Adrenal gland (tissue), 12 donors: ENCODE measurements around the gene PRKRIP1. TPM values are rescaled to one million over a fixed set of nuclear protein-coding genes. Genes with fewer than 3 reads are reported as not detected.

Experiments
- DNase-seq, 7 donors: peaks; one replicate each; pipeline ENCODE4 v3.0.0-alpha.2; 2019 to 2020
- H3K27ac ChIP-seq, 5 donors: fragments of 200-600 bp; sonication (generic) in 4 of 5; 1 replicate in 3 of 5; 2 replicates in 2 of 5; pipeline versions ENCODE4 v1.5.1 to v1.8.0; 2016 to 2020; ENCODE audit warnings: mild to moderate bottlenecking in 1 of 5
- H3K27me3 ChIP-seq: fragments of 200-600 bp; 2 replicates; pipeline ENCODE4 v1.8.0; 2021
- H3K36me3 ChIP-seq, 2 donors: fragments of 200-600 bp; replicated peaks in 1 of 2; 1 replicate in 1 of 2; 2 replicates in 1 of 2; pipeline versions ENCODE4 v1.5.1 to v1.8.0; 2018 to 2022
- H3K4me1 ChIP-seq, 2 donors: fragments of 200-600 bp; replicated peaks in 1 of 2; 1 replicate in 1 of 2; 2 replicates in 1 of 2; pipeline versions ENCODE4 v1.5.1 to v1.8.0; 2018 to 2021
- H3K4me3 ChIP-seq, 4 donors: fragments of 200-600 bp; sonication (generic) in 3 of 4; one replicate each; pipeline ENCODE4 v1.5.1; 2016 to 2018
- H3K9me3 ChIP-seq, 3 donors: fragments of 200-600 bp; sonication (generic) in 1 of 3; replicated peaks in 1 of 3; 1 replicate in 2 of 3; 2 replicates in 1 of 3; pipeline versions ENCODE4 v1.5.1 to v1.8.0; 2016 to 2021
- CTCF ChIP-seq, 6 experiments: fragments of 450-650 bp in 4 of 6; fragments of 200-600 bp in 2 of 6; sonication (generic) in 1 of 6; IDR thresholded peaks; 1 replicate in 5 of 6; 2 replicates in 1 of 6; pipeline versions ENCODE4 v1.5.1 to v1.8.0; 2016 to 2021; ENCODE audit warnings: antibody characterized with exemption in 6 of 6, mild to moderate bottlenecking in 2 of 6, moderate library complexity in 1 of 6
- POLR2A ChIP-seq, 2 donors: fragments of 450-650 bp; IDR thresholded peaks; one replicate each; pipeline ENCODE4 v1.6.1; 2017; ENCODE audit warnings: antibody characterized with exemption in 2 of 2, mild to moderate bottlenecking in 2 of 2, moderate library complexity in 1 of 2
- WGBS, 4 donors: extraction: QIAGEN DNeasy Blood & Tissue Kit in 2 of 4; methylation state at CpG; one replicate each; pipeline versions ENCODE4 v1.1.5 to v1.1.7; 2013 to 2017; 5-methylcytosine and 5-hydroxymethylcytosine counted together
- intact Hi-C, 2 donors: fragments of 100-400 bp; cut with DNase I; formaldehyde crosslinking; loops; one replicate each; pipeline versions ENCODE4 v1.14.1 to v1.15.0; 2022 to 2023
- polyA plus RNA-seq, 3 donors: library from polyadenylated mRNA; stranded (reverse); fragments of 200-250 nt in 2 of 3; fragments of 350-450 nt in 1 of 3; fragmentation: Illumina TruSeq in 1 of 3; extraction: RNeasy Lipid Tissue Mini Kit (QIAGEN cat#74804) in 1 of 3; gene quantifications; one replicate each; pipeline ENCODE4 v1.2.3, GENCODE V29; 2013 to 2014
- total RNA-seq, 9 donors: library from RNA; depleted of rRNA in 4 of 9; stranded (reverse); fragments of >200 nt in 4 of 9; fragments of 120-200 nt in 1 of 9; fragmentation: NEBNext Ultra II Directional in 1 of 9; extraction: Animal tissue kit (Norgen Biotek cat#: 25700) in 1 of 9; gene quantifications; one replicate each; pipeline versions ENCODE4 v1.1.0 to v1.2.4, GENCODE V29; 2013 to 2023
- donor health status: healthy with polysubstance abuse.
- donor health status: Bipolar disorder and iron deficiency.
- donor health status: DM: yes; HTN: yes; CAD: no.
- donor health status: DM: no; HTN: no; CAD: no.
- donor health status: DM: no; HTN: no; CAD: no.
- donor health status: DM: yes; HTN: yes; CAD: no.

The PRKRIP1 gene
- total and polyA plus RNA-seq, 12 donors: 19.4 to 114 (median 31.1) TPM

- no peaks in the 10 kb centered on the region for H3K9me3 ChIP-seq
- WGBS, 4 donors: 86 to 95% (median 93%) methylated on average over 3 of the region's 3 CpGs
- TF ChIP-seq POLR2A (IDR thresholded peaks at IDR 0.05) (no peak), CTCF (IDR thresholded peaks at IDR 0.05) (no peak)
- H3K36me3 ChIP-seq: peaks cover 0 to 3% of the 10 kb centered on the region in 2 donors
- intact Hi-C loops: loop anchor here (2.0 kb wide), 2 partner anchors 109 to 111 kb away; no protein-coding TSS in a partner anchor
- no peaks in the 10 kb centered on the region for H3K27me3 ChIP-seq
- H3K4me1 ChIP-seq: peaks cover 0 to 5% of the 10 kb centered on the region in 2 donors
- no peak overlapping the region for H3K4me3 ChIP-seq
- H3K27ac ChIP-seq: no peak overlapping the region
- DNase-seq: no peak
Measured at GRCh38 chr7:102389810-102390209, 6.4 kb upstream of the PRKRIP1 start.

- WGBS, 4 donors: 55 to 88% (median 67%) methylated on average over 7 to 12 of the region's 12 CpGs
- H3K27ac ChIP-seq: no peak overlapping the region
- H3K9me3 ChIP-seq: no peaks in the 10 kb centered on the region
- H3K4me3 ChIP-seq: no peak overlapping the region
- intact Hi-C loops: loop anchor here (2.0 kb wide), 2 partner anchors 110 to 112 kb away; no protein-coding TSS in a partner anchor
- no peaks in the 10 kb centered on the region for H3K27me3 ChIP-seq
- H3K4me1 ChIP-seq: peaks cover 0 to 5% of the 10 kb centered on the region in 2 donors
- DNase-seq: peak; percentile 83 to 95 (median 88)
- TF ChIP-seq CTCF (IDR thresholded peaks at IDR 0.05): peak; percentile 92 to 96 (median 95)
- TF ChIP-seq POLR2A (IDR thresholded peaks at IDR 0.05): no peak
- H3K36me3 ChIP-seq: peaks cover 0 to 3% of the 10 kb centered on the region in 2 donors
Measured at GRCh38 chr7:102390697-102391484, 5.3 kb upstream of the PRKRIP1 start.

GRCh38 chr7:102392330-102392729 is 3.8 kb upstream of the PRKRIP1 start:
- DNase-seq: no peak
- no peaks in the 10 kb centered on the region for H3K36me3 ChIP-seq
- peaks cover 5 to 8% of the 10 kb centered on the region in 2 donors for H3K4me1 ChIP-seq
- H3K27ac ChIP-seq: no peak overlapping the region
- 89 to 100% (median 94%) methylated on average over 1 of the region's 1 CpG for WGBS, 4 donors
- TF ChIP-seq CTCF (IDR thresholded peaks at IDR 0.05) (no peak), POLR2A (IDR thresholded peaks at IDR 0.05) (no peak)
- H3K4me3 ChIP-seq: no peak overlapping the region
- H3K27me3 ChIP-seq: no peaks in the 10 kb centered on the region
- intact Hi-C loops: no loop called here
- no peaks in the 10 kb centered on the region for H3K9me3 ChIP-seq

GRCh38 chr7:102393467-102393866 is 2.7 kb upstream of the PRKRIP1 start:
- no peak for DNase-seq
- H3K27me3 ChIP-seq: no peaks in the 10 kb centered on the region
- no peak for TF ChIP-seq POLR2A (IDR thresholded peaks at IDR 0.05)
- TF ChIP-seq CTCF (IDR thresholded peaks at IDR 0.05): no peak
- H3K27ac ChIP-seq: no peak overlapping the region
- intact Hi-C loops: no loop called here
- no peaks in the 10 kb centered on the region for H3K36me3 ChIP-seq
- WGBS, 4 donors: 83 to 88% (median 85%) methylated on average over 9 of the region's 9 CpGs
- H3K9me3 ChIP-seq: no peaks in the 10 kb centered on the region
- H3K4me1 ChIP-seq: peaks cover 7 to 10% of the 10 kb centered on the region in 2 donors
- no peak overlapping the region for H3K4me3 ChIP-seq
